ENCODE results near the gene KCNQ2.

KCNQ2 gene

DNA sequence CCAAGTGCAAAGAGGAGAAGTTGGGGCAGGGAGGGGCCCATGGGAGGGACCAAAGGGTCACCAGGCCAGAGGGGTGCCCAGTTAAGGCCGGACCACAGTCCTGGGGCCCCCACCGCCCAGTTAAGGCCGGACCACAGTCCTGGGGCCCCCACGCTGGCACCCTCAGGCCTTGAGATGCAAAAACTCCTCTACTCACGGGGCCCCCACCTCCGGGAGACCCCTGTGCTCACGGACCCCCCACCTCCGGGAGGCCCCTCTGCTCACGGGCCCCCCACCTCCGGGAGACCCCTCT lies 16.9 kb downstream of the KCNQ2 start:
- no peak for DNase-seq (ENCODE audit: low read depth in 1 of 2, low spot score in 1 of 2)

DNA sequence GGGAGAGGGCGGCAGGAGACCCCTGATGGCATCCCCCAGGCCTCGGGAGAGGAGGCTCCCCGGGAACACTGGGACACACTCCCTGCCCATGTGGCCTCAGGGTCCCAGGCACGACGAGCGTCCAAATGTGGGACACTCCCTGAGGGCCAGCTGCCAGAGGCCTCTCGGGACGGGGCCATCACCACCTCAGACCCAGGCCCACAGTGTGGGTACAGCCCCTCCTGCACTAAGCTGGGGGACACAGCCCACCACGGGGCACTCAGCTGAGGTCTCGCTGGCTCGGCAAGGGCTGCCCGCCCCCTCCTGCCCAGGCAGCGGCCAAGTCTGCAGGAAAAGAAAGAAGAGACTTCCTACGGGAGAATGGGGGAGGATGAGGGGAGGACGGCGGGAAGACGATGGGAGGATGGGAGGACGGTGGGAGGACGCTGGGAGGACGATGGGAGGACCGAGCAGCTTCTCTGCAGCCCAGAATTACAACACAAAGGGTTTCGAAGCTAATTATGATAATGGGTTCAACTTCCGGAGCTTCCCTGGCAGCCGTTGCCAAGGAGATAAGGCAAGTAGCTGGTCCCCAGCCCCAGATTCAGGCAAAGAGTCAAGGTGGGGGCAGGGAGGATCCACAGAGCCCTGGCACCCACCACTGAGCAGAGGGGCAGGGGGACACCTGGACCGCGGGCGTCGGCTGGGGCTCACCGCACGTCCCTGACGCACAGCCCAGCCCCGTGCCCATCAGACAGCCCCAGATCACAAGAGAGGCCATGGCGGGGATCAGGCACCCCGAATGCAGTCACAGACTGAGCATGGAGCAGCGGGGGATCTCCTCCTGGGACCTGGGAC lies 17.5 kb downstream of the KCNQ2 start:
- DNase-seq (ENCODE audit: low read depth in 1 of 2, low spot score in 1 of 2), result no peak

DNA sequence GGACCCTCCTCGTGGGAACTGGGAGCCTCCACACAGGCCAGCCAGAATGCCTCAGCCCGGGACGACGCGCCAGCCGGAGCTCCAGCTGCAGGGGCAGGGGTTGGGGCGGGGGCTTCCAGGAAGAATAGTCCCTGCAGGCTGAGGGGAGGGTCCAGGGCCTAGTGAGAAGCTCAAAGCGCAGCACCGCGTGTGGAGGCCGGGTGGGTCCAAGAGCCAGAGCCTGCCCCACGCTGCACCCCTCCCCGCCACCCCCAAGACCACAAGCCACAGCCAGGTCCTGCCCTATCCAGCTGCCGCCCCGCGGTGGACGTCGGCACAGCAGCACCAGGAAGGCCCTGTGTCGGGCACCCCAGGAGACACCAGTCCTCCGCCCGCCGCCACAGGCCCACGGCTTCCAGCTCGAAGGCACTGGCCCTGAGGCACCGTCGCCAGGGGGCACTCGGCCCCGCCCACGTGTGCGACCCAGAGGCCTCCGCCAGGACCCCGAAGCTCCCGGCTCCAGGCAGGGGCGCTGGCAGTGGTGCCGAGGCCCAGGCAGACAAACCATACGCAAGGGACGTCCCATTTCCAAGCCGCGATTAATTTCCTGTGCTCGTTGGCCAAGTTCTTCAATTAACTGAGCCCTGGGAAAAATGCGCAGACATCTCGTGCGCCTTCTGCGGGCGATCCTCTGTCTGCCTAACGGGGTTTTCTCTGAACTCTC lies 19.5 kb downstream of the KCNQ2 start:
- no peak for DNase-seq (ENCODE audit: low read depth in 1 of 2, low spot score in 1 of 2)

DNA sequence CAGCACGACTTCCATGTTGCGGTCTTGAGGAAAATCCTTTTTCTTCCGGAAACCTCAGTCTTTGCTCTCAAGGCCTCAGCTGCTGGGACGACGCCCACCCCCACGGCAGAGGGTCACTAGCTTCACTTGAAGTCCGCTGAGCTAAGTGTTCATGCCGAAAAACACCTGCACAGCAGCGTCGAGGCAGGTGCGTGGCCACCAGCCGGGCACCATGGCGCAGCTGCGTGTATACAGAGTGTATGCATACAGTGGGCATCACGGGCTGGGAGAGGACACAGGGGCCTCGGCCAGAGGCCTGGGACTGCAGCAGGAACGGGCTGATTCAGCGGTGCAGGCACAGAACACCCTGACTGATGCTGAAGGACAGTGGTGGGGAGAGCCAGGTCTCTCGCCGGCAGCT lies 20.1 kb downstream of the KCNQ2 start:
- no peak for DNase-seq (ENCODE audit: low read depth in 1 of 2, low spot score in 1 of 2)

DNA sequence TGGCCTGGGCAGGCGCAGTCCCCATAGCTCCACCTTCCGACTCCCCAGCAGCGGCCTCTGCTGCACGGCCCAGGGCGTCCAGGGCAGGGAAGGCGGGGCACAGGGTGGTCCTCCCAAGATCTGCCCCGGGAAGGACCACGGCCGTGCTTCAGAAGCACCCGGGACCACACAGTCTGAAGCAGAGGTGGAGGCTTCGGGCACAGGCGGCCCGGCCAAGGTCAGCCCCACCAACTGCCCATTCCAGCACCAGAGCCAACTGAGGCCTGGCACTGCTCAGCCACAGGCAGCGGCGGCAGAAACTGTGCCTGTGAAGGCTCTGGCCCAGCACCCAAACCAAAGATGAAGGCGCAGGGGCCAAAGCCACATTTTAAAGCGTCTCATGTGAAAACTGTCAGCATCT lies 20.6 kb downstream of the KCNQ2 start:
- no peak for DNase-seq (ENCODE audit: low read depth in 1 of 2, low spot score in 1 of 2)

DNA sequence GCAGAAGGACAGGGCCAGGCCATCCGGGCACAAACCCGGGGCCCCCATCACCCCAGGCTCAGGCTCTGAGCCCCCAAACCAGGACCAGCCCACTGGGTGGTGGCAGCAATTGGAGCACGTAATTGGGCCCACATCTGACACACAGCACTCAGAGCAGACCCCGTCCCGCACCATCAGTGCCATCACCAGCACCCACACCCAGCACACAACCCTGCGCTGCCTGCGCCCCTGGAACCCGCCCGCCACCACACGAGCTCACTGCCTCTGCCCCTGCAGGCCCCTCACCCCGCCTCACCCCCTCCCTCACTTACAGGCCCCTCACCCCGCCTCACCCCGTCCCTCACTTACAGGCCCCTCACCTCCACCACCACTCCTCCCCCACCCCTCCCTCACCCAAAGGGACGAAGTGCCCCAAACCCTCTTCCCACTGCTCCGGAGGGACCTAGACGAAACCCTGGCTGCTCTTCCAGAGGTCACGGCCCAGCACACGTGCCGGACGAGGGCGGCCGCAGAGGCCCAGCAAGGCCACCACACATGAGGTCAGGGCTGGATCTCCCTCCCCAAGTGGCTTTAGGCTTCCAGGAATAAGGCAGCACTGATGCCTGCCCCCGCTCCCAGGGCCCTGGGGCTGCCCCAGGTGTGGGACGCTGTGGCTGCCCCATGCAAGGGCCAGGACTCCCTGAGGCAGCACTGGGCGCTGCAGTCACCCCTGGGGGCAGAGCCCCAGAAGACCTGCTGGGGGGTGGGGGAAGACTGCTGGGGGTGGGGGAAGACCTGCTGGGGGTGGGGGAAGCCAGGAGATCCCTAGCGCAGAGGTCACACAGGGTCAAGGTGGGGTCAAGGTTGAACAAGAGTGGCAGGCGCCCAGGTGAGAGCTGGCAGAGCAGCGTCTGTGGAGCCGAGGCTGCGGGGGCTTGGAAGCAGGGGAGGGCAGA lies 22.4 kb downstream of the KCNQ2 start:
- no peak for DNase-seq (ENCODE audit: low read depth in 1 of 2, low spot score in 1 of 2)

DNA sequence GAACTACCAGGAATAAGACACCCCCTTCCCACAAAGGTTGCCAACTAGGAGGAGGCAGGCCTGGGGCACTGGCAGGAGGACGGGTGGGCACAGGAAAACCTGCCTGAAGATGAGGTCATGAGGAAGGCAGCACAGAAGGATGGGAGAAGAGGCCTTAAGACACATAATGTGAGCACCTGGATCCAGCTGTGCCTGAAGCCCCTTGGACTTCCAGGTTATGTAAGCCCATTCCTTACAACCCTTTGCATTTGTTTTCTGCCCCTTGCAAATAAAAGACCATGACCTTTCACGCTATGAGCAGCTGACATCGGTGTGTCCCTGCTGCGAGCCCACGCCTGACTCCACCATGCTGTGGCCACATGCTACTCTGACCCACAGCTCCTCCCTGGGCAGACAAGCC lies 23.4 kb downstream of the KCNQ2 start:
- no peak for DNase-seq (ENCODE audit: low read depth in 1 of 2, low spot score in 1 of 2)

DNA sequence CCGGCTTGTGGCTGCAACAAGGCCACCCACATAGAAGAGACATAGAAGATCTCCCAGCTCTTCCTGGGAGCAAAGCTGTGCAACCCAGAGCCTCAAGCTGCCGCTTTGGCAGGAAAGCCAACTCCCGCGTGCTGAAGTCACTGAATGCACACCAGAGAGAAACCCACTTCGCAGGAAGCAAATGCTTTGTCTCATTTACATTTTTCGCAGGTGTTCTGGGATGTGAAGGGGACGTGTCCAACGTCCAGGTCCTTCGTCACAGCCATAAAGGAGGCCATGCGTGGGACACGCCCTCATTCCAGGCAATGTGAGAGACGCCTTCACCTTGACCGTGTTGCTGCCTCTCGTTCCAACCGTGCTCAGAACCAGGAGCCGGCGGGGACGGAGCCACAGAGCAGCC lies 24.4 kb downstream of the KCNQ2 start:
- no peak for DNase-seq (ENCODE audit: low read depth in 1 of 2, low spot score in 1 of 2)

DNA sequence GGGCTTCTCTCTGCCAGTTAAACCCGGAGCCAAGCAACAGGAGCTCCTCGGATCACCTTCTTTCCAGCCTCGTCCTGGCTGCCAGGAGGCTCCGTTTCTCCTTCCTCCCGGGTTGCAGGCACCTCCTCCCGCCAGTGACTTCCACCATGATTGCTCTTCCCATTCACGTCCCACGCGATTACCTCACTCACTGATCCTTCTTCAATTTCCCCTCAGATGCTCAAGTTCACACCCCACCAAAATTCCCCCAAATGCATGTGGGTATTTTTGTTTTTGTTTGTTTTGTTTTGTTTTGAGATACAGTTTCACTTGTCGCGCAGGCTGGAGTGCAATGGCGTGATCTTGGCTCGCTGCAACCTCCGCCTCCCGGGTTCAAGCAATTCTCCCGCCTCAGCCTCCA lies 25.1 kb downstream of the KCNQ2 start:
- DNase-seq (ENCODE audit: low read depth in 1 of 2, low spot score in 1 of 2), result no peak

DNA sequence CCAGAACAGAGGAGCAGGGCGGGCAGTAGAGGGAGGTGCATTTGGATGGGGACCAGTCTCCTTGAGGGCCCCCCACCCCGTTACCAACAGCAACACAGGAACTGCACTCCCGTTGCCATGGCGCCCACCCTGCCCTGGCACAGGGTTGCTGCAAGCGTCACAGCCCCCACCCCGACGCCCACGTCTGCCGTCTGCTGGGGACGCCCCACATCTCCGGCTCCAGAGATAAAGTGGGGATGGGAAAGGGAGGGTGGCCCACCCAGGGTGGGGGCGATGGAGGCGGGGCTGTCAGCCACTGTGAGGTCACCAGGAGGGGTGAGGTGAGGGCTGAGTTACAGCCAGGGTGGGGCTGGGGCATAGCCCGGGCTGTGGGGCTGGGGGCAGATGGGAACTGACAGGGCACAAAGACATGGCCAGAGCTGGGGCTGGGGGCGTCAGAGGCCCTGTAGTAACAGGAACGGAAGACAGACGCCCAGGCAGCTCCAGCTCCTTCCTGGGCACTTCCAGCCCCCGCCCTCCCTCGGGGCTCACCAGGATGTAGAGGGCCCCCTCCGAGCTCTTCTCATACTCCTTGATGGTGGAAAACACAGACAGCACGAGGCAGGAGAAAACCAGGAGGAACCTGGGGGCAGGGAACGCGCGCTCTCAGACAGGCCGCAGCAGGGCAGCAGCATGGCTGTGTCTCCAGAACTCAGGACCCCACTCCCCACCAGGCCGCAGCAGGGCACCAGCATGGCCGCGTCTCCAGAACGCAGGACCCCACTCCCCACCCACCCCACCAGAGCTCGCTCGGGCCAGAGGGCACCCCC lies 26.0 kb downstream of the KCNQ2 start:
- DNase-seq (ENCODE audit: low read depth in 1 of 2, low spot score in 1 of 2), result no peak

DNA sequence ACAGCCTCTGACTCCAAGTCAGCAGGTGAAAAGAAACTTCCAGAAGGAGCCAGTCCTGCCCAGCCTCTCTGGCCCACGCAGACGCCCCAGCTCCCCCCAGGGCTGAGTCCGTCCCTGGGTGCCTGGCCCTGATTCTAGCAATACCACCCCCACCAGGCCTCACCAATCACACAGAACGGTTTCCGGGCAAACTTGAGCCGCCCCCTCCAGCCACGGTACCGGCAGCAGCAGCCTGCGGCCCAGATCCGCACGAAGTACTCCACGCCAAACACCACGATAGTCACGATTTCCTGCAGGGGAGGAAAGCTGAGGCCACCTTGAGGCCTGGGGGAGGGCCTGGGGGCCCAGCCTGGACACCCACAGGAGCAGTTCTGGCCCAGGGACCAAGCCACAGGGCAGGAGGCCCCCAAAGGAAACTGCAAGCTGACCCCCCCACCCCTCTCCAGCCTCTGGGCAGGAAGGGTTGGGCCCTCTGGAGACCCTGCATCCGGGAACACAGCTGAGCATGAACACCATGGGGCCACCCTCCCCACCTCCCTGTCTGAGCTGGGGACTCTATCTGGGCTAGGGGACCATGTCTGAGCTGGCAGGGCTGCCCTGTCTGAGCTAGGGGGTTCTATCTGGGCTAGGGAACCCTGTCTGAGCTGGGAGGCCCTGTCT lies 27.2 kb downstream of the KCNQ2 start:
- DNase-seq (ENCODE audit: low read depth in 1 of 2, low spot score in 1 of 2), result no peak

DNA sequence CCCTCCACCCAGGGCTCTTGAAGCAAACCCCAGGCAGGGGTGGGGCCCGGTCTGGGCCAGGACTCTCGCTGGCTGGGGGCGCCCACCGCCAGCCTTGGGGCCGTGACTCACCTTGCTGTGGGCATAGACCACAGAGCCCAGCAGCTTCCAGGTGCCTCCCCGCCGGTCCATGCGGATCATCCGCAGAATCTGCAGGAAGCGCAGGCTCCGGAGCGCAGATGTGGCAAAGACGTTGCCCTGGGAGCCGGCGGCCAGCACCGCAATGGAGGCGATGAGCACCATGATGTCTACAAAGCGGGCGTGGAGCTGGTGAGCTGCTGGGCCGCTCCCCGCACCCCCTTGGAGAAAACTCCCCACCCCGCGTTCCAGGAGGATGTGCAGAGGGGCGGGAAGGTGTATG lies 27.9 kb downstream of the KCNQ2 start:
- DNase-seq (ENCODE audit: low read depth in 1 of 2, low spot score in 1 of 2), result no peak

DNA sequence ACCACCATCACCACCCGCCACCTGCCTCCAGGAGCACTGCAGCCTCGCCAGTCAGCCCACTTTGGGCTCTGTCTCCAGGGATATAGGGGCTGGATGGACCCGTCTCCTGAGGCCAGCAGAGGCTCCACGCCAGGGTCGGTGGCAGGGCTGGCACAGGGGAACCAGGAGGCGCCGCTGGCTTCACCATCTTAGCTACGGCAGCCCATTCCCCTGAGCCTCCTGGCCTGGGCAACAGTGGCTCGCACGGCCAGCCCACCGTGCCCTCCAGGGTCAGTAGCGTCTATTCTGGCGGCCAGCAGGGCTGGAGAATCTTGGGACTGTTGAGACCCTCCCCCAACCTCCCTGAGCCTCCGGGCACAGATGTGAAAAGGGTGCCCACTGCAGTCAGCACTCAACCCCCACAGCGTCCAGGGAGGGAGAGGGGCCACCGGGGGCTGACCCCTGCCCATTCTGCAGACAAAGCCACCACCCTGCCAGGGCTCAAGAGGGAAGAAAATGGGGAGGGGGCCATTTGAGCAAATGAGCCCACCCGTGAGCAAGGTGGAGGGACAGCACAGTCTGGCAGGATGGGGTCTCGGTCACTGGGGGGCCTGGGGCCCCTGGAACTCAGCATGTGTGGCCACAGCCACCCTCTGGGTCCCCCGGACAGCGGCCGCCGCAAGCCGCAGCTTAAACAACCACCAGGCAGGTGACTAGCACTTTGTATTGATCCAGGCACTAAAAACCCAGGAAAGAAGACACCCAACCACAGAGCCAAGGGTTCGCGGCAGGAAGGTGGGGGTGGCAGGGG lies 28.7 kb downstream of the KCNQ2 start:
- DNase-seq (ENCODE audit: low read depth in 1 of 2, low spot score in 1 of 2), result no peak

DNA sequence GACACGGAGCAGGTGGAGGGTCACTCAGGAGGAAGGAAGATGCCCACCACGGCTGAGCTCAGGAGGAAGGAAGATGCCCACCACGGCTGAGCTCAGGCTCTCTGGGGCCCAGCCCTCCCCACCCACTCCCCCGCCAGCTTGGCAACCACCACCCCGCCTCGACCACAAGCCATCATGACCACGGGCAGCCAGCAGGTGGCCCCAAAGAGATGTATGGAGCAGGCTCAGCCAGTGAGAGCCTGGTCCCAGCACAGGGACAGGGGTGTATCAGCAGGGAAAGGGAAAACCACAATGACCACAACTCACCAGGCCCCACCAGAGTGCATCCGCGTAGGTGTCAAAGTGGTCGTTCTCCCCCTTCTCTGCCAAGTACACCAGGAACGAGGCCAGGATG lies 30.4 kb downstream of the KCNQ2 start:
- DNase-seq (ENCODE audit: low read depth in 1 of 2, low spot score in 1 of 2), result peak; percentile 26 to 43

DNA sequence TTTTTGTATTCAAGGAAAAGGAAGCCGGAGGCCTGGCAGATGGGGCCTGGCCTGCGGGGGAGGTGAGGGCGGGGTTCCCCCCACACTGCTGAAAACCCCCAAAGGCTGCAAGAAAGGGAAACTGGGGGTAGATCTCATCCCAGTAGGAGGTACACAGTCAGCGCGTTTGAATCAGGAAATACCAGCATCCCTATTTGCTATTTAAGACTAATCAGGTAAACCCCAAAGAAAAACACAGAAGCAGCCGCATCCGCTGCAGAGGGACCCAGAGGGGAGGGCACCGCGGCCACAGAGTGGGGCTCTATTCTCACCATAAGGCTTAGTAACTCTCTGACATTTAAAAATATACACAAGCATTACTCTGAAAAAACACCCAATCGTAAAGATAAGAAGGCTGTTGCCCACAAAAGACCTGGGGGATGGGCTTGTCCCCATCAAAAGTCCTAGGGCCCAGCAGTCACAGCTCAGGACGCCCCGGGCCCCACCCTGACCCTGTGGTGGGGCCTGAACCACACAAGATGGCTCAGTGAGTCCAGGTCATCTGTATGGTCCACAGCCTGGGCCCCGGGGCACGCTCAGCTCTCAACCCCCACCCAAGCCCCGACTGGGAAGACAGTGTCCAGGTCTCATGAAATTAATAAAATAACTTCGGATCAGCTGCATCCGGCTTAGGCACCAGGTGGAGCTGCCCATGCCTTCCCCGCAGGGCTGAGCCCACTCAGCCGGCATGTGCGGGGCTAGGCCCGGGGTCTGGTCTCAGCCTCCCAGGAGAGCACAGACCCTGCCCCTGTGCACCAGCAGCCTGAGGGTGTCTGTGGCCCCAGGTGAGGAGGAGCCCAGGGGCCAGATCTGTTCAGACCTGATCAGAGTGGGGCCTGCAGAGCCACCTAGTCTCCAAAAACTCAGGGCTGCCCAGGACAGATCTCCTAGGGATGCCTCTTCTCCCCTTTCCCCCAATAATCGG lies 31.0 kb downstream of the KCNQ2 start:
- DNase-seq (ENCODE audit: low read depth in 1 of 2, low spot score in 1 of 2), result peak in 1 of 2 donors; percentile 6

DNA sequence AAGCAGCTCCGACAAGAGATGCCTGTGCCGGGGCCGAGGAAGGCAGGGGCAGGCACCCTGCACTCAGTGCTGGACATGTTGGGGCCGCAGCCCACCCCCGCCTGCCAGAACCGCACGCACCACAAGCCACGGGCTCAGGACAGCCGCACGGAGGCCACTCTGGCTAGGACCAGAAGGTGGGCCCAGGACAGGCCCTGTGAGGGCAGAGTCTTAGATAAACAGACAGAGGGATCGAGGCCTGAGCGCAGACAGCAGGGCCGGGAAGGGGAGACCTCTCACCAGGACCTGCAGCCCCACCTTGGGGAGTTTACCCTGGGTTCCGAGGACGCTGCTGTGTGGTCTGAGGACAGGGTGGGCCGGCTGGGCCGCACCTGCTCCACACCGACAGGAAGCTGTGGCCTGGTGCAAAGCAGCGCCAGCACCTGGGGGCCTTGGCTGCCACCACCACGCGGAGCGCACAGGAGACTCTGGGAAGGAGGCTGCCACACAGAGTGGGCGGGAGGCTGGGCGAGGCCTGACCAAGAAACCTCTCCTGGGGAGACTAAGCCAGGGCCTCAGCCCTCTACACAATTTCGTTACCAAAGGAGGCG lies 32.0 kb downstream of the KCNQ2 start:
- no peak for DNase-seq (ENCODE audit: low read depth in 1 of 2, low spot score in 1 of 2)

DNA sequence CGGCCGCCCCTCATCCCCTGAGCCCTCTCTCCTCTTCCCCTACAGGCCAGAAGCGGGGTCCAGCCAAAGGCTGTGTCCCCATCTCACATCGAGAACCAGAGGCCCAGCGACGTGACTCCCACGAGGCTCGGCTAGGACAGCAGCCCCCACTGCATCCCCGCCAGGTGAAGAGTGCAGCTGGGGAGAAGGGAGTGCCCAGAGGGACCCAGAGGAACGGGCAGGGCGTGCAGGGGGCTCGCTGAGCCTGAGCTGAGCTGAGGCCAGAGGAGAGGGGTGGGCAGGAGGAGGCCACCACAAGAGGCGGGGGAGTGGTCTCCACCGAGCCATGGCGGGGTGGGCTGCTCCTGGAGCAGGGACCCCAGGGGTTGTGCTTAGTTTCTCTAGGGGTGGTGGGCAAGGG lies 32.6 kb downstream of the KCNQ2 start:
- DNase-seq (ENCODE audit: low read depth in 1 of 2, low spot score in 1 of 2), result no peak

DNA sequence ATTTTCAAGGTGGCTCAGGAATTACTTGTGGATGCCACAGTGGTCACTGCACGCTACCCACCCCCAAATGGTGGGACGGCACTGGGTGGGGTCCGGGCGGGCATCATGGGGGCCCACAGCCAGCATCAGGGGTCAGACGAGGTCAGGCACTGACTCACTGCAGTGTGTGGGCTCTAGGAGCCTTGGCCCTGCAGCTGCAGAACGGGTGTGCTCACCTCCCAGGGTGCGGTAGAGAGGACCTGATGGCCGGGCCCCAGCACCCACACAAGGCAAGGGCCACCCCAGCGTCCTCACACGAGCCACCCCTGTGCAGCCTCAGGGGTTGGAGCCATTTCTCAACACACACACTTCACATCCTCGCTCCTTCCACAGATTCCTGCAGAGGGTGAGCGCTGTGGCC lies 34.3 kb downstream of the KCNQ2 start:
- DNase-seq (ENCODE audit: low read depth in 1 of 2, low spot score in 1 of 2), result no peak
